H1 (cell line): Measurements from ENCODE around the gene DENND1A. TPM values are rescaled to one million over a fixed set of nuclear protein-coding genes. Genes with fewer than 3 reads are reported as not detected.

Source experiments
- CTCF ChIA-PET: fragments of 300-600 bp; sonication (Branson Sonifier 250); formaldehyde crosslinking; loops from one replicate; lab custom pipeline; 2021; ENCODE audit not compliant: partially characterized antibody; lab: Charles Lee
- POLR2A ChIA-PET: fragments of 300-600 bp; sonication (Branson Sonifier 250); formaldehyde crosslinking; loops from one replicate; lab custom pipeline; 2021; ENCODE audit warnings: inconsistent platforms; ENCODE audit not compliant: partially characterized antibody; lab: Charles Lee
- DNase-seq, 2 experiments: peaks; one replicate each; pipeline versions ENCODE4 v3.0.0 to v3.0.0-alpha.2; 2010 to 2022; ENCODE audit warnings: low spot score in 2 of 2, low read depth in 1 of 2, mixed read lengths in 1 of 2
- FAIRE-seq: peaks from 2 replicates; lab custom pipeline; 2011; peaks lifted over from hg19 to GRCh38; lab: Jason Lieb, UNC
- H2AFZ ChIP-seq: 2 replicates; pipeline ENCODE4 v1.8.1; 2012; ENCODE audit warnings: low read length, inconsistent platforms
- H2AK5ac ChIP-seq: 2 replicates; pipeline ENCODE4 v1.6.1; 2013; ENCODE audit warnings: low read depth, low read length
- H2BK120ac ChIP-seq: replicated peaks from 2 replicates; pipeline ENCODE3; 2013; ENCODE audit warnings: low read depth, low read length, inconsistent platforms
- H2BK12ac ChIP-seq: 2 replicates; pipeline ENCODE4 v1.6.1; 2013; ENCODE audit warnings: low read depth, low read length
- H2BK15ac ChIP-seq: 2 replicates; pipeline ENCODE4 v1.6.1; 2013; ENCODE audit warnings: low read length
- H2BK20ac ChIP-seq: 2 replicates; pipeline ENCODE4 v1.6.1; 2013; ENCODE audit warnings: low read length
- H2BK5ac ChIP-seq: 2 replicates; pipeline ENCODE4 v1.6.1; 2013; ENCODE audit warnings: low read depth, low read length
- H3K14ac ChIP-seq: 2 replicates; pipeline ENCODE4 v1.6.1; 2013; ENCODE audit warnings: inconsistent platforms; ENCODE audit not compliant: insufficient read length
- H3K18ac ChIP-seq: 2 replicates; pipeline ENCODE4 v1.6.1; 2013; ENCODE audit warnings: low read length; ENCODE audit errors: extremely low read depth
- H3K23ac ChIP-seq: 2 replicates; pipeline ENCODE4 v1.6.1; 2013; ENCODE audit warnings: inconsistent platforms; ENCODE audit not compliant: insufficient read length
- H3K23me2 ChIP-seq: 2 replicates; pipeline ENCODE4 v1.6.1; 2013; ENCODE audit warnings: low read depth, low read length
- H3K27ac ChIP-seq: 2 replicates; pipeline ENCODE4 v1.6.1; 2011; ENCODE audit warnings: low read depth, low read length, inconsistent platforms
- H3K27me3 ChIP-seq, 4 experiments: replicated peaks in 1 of 4; 1 replicate in 1 of 4; 2 replicates in 3 of 4; pipeline versions ENCODE4 v1.6.1 to v1.8.1; 2011 to 2013; ENCODE audit warnings: low read length in 3 of 4, mild to moderate bottlenecking in 3 of 4, inconsistent platforms in 2 of 4, mixed read lengths in 2 of 4, moderate library complexity in 1 of 4; ENCODE audit not compliant: control insufficient read depth in 3 of 4, insufficient read depth in 3 of 4; ENCODE audit errors: extremely low read depth in 1 of 4
- H3K36me3 ChIP-seq, 4 experiments: 2 replicates each; pipeline versions ENCODE4 v1.6.1 to v1.8.1; 2011 to 2013; ENCODE audit warnings: mild to moderate bottlenecking in 4 of 4, low read length in 3 of 4, moderate library complexity in 2 of 4, control low read depth in 1 of 4, inconsistent platforms in 1 of 4; ENCODE audit not compliant: insufficient read depth in 4 of 4, control insufficient read depth in 2 of 4
- H3K4ac ChIP-seq: replicated peaks from 2 replicates; pipeline ENCODE3; 2013; ENCODE audit warnings: low read length, low read depth, mixed read lengths, inconsistent platforms; ENCODE audit not compliant: insufficient read length
- H3K4me1 ChIP-seq, 4 experiments: replicated peaks in 1 of 4; 1 replicate in 1 of 4; 2 replicates in 3 of 4; pipeline versions ENCODE4 v1.6.1 to v1.8.1; 2011 to 2013; ENCODE audit warnings: low read length in 3 of 4, inconsistent platforms in 2 of 4, mixed read lengths in 1 of 4; ENCODE audit not compliant: insufficient read depth in 4 of 4, control insufficient read depth in 3 of 4
- H3K4me2 ChIP-seq, 2 experiments: 2 replicates each; pipeline versions ENCODE4 v1.6.1 to v1.8.1; 2011 to 2013; ENCODE audit warnings: low read depth in 2 of 2, low read length in 2 of 2, control low read depth in 1 of 2, inconsistent platforms in 1 of 2, mild to moderate bottlenecking in 1 of 2; ENCODE audit not compliant: insufficient read depth in 1 of 2
- H3K4me3 ChIP-seq, 4 experiments: fragments of 200-600, 300-600 bp in 1 of 4; sonication (generic), shearing (Covaris generic), sonication (Bioruptor Twin) in 1 of 4; 2 replicates each; pipeline versions ENCODE4 v1.5.1 to v1.8.1; 2011 to 2016; ENCODE audit warnings: low read length in 4 of 4, low read depth in 3 of 4, control low read depth in 2 of 4, inconsistent platforms in 2 of 4, mild to moderate bottlenecking in 2 of 4, mixed read lengths in 1 of 4, moderate library complexity in 1 of 4; ENCODE audit not compliant: insufficient read depth in 2 of 4; ENCODE audit errors: extremely low read depth in 1 of 4
- H3K56ac ChIP-seq: replicated peaks from 2 replicates; pipeline ENCODE3; 2013; ENCODE audit warnings: low read depth, mild to moderate bottlenecking, mixed read lengths, low read length, inconsistent platforms; ENCODE audit not compliant: insufficient read length
- H3K79me1 ChIP-seq: 2 replicates; pipeline ENCODE4 v1.6.1; 2013; ENCODE audit warnings: low read depth, low read length, control low read depth
- H3K79me2 ChIP-seq, 2 experiments: 2 replicates each; pipeline versions ENCODE4 v1.6.1 to v1.8.1; 2012 to 2013; ENCODE audit warnings: low read length in 2 of 2, mild to moderate bottlenecking in 2 of 2, inconsistent platforms in 1 of 2; ENCODE audit not compliant: insufficient read depth in 2 of 2, control insufficient read depth in 1 of 2
- H3K9ac ChIP-seq, 4 experiments: replicated peaks in 1 of 4; 1 replicate in 1 of 4; 2 replicates in 3 of 4; pipeline versions ENCODE4 v1.6.1 to v1.8.1; 2011 to 2013; ENCODE audit warnings: low read depth in 3 of 4, low read length in 3 of 4, control low read depth in 2 of 4, mild to moderate bottlenecking in 2 of 4, moderate library complexity in 2 of 4, inconsistent platforms in 1 of 4; ENCODE audit errors: extremely low read depth in 1 of 4
- H3K9me3 ChIP-seq, 2 experiments: 2 replicates each; pipeline versions ENCODE4 v1.6.1 to v1.8.1; 2012 to 2013; ENCODE audit warnings: mild to moderate bottlenecking in 2 of 2, moderate library complexity in 2 of 2, control low read depth in 1 of 2, inconsistent platforms in 1 of 2, low read depth in 1 of 2, low read length in 1 of 2, mixed read lengths in 1 of 2; ENCODE audit not compliant: insufficient read depth in 2 of 2
- H4K20me1 ChIP-seq, 2 experiments: replicated peaks in 1 of 2; 2 replicates each; pipeline versions ENCODE3 to v1.8.1; 2011 to 2013; ENCODE audit warnings: inconsistent platforms in 2 of 2, low read length in 2 of 2, mild to moderate bottlenecking in 1 of 2; ENCODE audit not compliant: insufficient read depth in 2 of 2, control insufficient read depth in 1 of 2
- H4K5ac ChIP-seq: 2 replicates; pipeline ENCODE4 v1.6.1; 2013; ENCODE audit warnings: low read length, low read depth, mixed read lengths, inconsistent platforms; ENCODE audit not compliant: insufficient read length
- H4K8ac ChIP-seq: 2 replicates; pipeline ENCODE4 v1.8.0; 2013; ENCODE audit warnings: mild to moderate bottlenecking, moderate library complexity, low read length, inconsistent platforms; ENCODE audit not compliant: insufficient read depth; ENCODE audit errors: extremely low read depth
- H4K91ac ChIP-seq: replicated peaks from 2 replicates; pipeline ENCODE3; 2013; ENCODE audit warnings: low read length, mixed read lengths, inconsistent platforms; ENCODE audit not compliant: insufficient read length
- ASH2L ChIP-seq: fragments of 200-600, 300-600 bp; sonication (generic); IDR thresholded peaks from one replicate; pipeline ENCODE4 v1.7.1; 2017; ENCODE audit warnings: low read length
- CTCF ChIP-seq, 3 experiments: IDR thresholded peaks; 1 replicate in 2 of 3; 2 replicates in 1 of 3; pipeline versions ENCODE4 v1.5.1 to v1.6.1; 2011; ENCODE audit warnings: low read length in 3 of 3, mild to moderate bottlenecking in 3 of 3, inconsistent platforms in 2 of 3, low read depth in 1 of 3, moderate library complexity in 1 of 3; ENCODE audit not compliant: insufficient read depth in 1 of 3; ENCODE audit errors: control extremely low read depth in 1 of 3
- WGBS, 2 experiments: shearing (Covaris generic) in 1 of 2; methylation state at CpG; one replicate each; pipeline versions ENCODE4 v1.1.6 to v1.1.7; 2013 to 2015; ENCODE audit warnings: low lambda C conversion rate in 2 of 2, mixed read lengths in 2 of 2, inconsistent platforms in 1 of 2, low coverage in 1 of 2, missing lambda C conversion rate in 1 of 2; ENCODE audit not compliant: insufficient replicate concordance in 2 of 2, insufficient coverage in 1 of 2, insufficient read length in 1 of 2; ENCODE audit errors: extremely low coverage in 1 of 2, missing lambda C conversion rate in 1 of 2; 5-methylcytosine and 5-hydroxymethylcytosine counted together
- polyA plus RNA-seq, 7 experiments: library from polyadenylated mRNA; depleted of rRNA in 3 of 7; stranded (reverse) in 5 of 7; unstranded in 2 of 7; fragments of >200 nt in 5 of 7; fragments of 200-250 nt in 2 of 7; gene quantifications; 1 replicate in 5 of 7; 2 replicates in 1 of 7; 4 replicates in 1 of 7; pipeline versions ENCODE4 v1.2.1 to v1.2.3, GENCODE V29; 2011 to 2013; ENCODE audit warnings: missing spikeins in 2 of 7, mixed read lengths in 2 of 7
- total RNA-seq: library from RNA; stranded (reverse); fragmentation: NEBNext Ultra II Directional; extraction: Animal tissue kit (Norgen Biotek cat#: 25700); gene quantifications from 2 replicates; pipeline ENCODE4 v1.2.1, GENCODE V29; 2021

The DENND1A gene
- total and polyA plus RNA-seq, 2 of the 8 experiments (the other 6 are each of a cell fraction or from before 2014, with no cell fraction given): 24.1 to 26.4 TPM

- peak overlapping the region; percentile 12 to 32; a peak in 1 of 4 replicates for H3K4me2 ChIP-seq
- H2BK12ac ChIP-seq: peak overlapping the region; percentile 22; the same call in 1 of the 2 replicates
- H4K5ac ChIP-seq: peak overlapping the region; percentile 18
- no peaks in the 10 kb centered on the region for H3K79me2 ChIP-seq
- no peak overlapping the region for H3K9ac ChIP-seq
- H2BK20ac ChIP-seq: peak overlapping the region; percentile 72; the same call in 1 of the 2 replicates
- H3K79me1 ChIP-seq: peaks cover 5% of the 10 kb centered on the region; the same call in 1 of the 2 replicates
- CTCF ChIA-PET: interaction anchor here (0.5 to 1.4 kb wide), 7 partner anchors 10 to 903 kb away, joined by 3 to 5 read pairs (median 3); no protein-coding TSS in a partner anchor
- no peak for TF ChIP-seq ASH2L
- TF ChIP-seq CTCF (IDR thresholded peaks at IDR 0.05; ENCODE audit: control extremely low read depth in 1 of 3, insufficient read depth in 1 of 3, low read depth in 1 of 3, low read length in 3 of 3): no peak
- no peak overlapping the region for H2BK120ac ChIP-seq
- 91% methylated on average over 9 of the region's 9 CpGs; no CpG with 5 or more reads in 1 of the 2 experiments for WGBS, 2 experiments
- no peaks in the 10 kb centered on the region for H4K20me1 ChIP-seq
- POLR2A ChIA-PET: no interaction called here
- no peak overlapping the region for H3K56ac ChIP-seq
- H3K18ac ChIP-seq: peak overlapping the region; percentile 75
- no peaks in the 10 kb centered on the region for H3K9me3 ChIP-seq
- H3K4me3 ChIP-seq: no peak overlapping the region
- no peak overlapping the region for H3K27ac ChIP-seq
- H3K14ac ChIP-seq: no peak overlapping the region
- DNase-seq: no peak
- peaks cover 14 to 25% (median 20%) of the 10 kb centered on the region in 4 experiments for H3K4me1 ChIP-seq
- H4K91ac ChIP-seq: peak overlapping the region; percentile 51
- peak overlapping the region; percentile 88; the same call in 1 of the 2 replicates for H2AK5ac ChIP-seq
- peak overlapping the region; percentile 77; the same call in 1 of the 2 replicates for H2BK15ac ChIP-seq
- no peaks in the 10 kb centered on the region for H3K27me3 ChIP-seq
- no peak for FAIRE-seq
- peak overlapping the region; percentile 15; the same call in 1 of the 2 replicates for H4K8ac ChIP-seq
- H2BK5ac ChIP-seq: peak overlapping the region; percentile 73; the same call in 1 of the 2 replicates
- H3K36me3 ChIP-seq: no peaks in the 10 kb centered on the region
- H2AFZ ChIP-seq: no peak overlapping the region
- H3K23ac ChIP-seq: no peak overlapping the region
- peak overlapping the region; percentile 15 for H3K4ac ChIP-seq
- no peaks in the 10 kb centered on the region for H3K23me2 ChIP-seq
Observed at GRCh38 chr9:123483191-123483803, 446.6 kb downstream of the DENND1A start.
